Breast epithelium (tissue), 3 donors: Measurements from ENCODE around the gene SLC5A2.

Source experiments
- POLR2A ChIP-seq: fragments of 450-650 bp; IDR thresholded peaks from one replicate; pipeline ENCODE4 v1.6.1; 2016; ENCODE audit warnings: antibody characterized with exemption, mild to moderate bottlenecking, moderate library complexity
- POLR2AphosphoS5 ChIP-seq, 3 donors: sonication (generic); formaldehyde crosslinking; IDR thresholded peaks; one replicate each; pipeline ENCODE4 v1.6.1; 2017; ENCODE audit warnings: antibody characterized with exemption in 3 of 3
- TF ChIP-seq, protein P1 (sequence below), 3 donors: fragments of 450-650 bp; IDR thresholded peaks; one replicate each; pipeline ENCODE4 v1.5.1; 2016 to 2017; ENCODE audit warnings: antibody characterized with exemption in 3 of 3, mild to moderate bottlenecking in 3 of 3, moderate library complexity in 3 of 3

GRCh38 chr16:31513884-31514283 is 31.0 kb downstream of the SLC5A2 start:
- TF ChIP-seq, protein P1, sequence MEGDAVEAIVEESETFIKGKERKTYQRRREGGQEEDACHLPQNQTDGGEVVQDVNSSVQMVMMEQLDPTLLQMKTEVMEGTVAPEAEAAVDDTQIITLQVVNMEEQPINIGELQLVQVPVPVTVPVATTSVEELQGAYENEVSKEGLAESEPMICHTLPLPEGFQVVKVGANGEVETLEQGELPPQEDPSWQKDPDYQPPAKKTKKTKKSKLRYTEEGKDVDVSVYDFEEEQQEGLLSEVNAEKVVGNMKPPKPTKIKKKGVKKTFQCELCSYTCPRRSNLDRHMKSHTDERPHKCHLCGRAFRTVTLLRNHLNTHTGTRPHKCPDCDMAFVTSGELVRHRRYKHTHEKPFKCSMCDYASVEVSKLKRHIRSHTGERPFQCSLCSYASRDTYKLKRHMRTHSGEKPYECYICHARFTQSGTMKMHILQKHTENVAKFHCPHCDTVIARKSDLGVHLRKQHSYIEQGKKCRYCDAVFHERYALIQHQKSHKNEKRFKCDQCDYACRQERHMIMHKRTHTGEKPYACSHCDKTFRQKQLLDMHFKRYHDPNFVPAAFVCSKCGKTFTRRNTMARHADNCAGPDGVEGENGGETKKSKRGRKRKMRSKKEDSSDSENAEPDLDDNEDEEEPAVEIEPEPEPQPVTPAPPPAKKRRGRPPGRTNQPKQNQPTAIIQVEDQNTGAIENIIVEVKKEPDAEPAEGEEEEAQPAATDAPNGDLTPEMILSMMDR (IDR thresholded peaks at IDR 0.05), result no peak
- no peak for TF ChIP-seq POLR2A
- no peak for TF ChIP-seq POLR2AphosphoS5 (IDR thresholded peaks at IDR 0.05)
